NCI-H345 treated with DMSO at 0.1 percent for 48 hours (cell line): ENCODE data around the gene SLC16A9.

Source experiments
- DNase-seq: peaks from one replicate; lab custom pipeline; 2025; ENCODE audit not compliant: unreplicated experiment; lab: John Stamatoyannopoulos, UW

The SLC16A9 gene

GRCh38 chr10:59719374-59719773 lies 9.7 kb upstream of the SLC16A9 start:
- DNase-seq: no peak

GRCh38 chr10:59718257-59718656 lies 8.6 kb upstream of the SLC16A9 start:
- no peak for DNase-seq

GRCh38 chr10:59713196-59713821 lies 3.7 kb upstream of the SLC16A9 start:
- no peak for DNase-seq

GRCh38 chr10:59711871-59712494 lies 2.3 kb upstream of the SLC16A9 start:
- DNase-seq: no peak

- DNase-seq: peak; percentile 5
Measured at GRCh38 chr10:59708816-59709394, 745 bp downstream of the SLC16A9 start.

GRCh38 chr10:59706851-59707797 lies 2.5 kb downstream of the SLC16A9 start:
- DNase-seq: no peak

- DNase-seq: no peak
Measured at GRCh38 chr10:59705931-59706330, 3.7 kb downstream of the SLC16A9 start.

- no peak for DNase-seq
Measured at GRCh38 chr10:59704630-59705029, 5.0 kb downstream of the SLC16A9 start.

- no peak for DNase-seq
Measured at GRCh38 chr10:59702347-59702746, 7.3 kb downstream of the SLC16A9 start.

GRCh38 chr10:59700709-59701108 lies 8.9 kb downstream of the SLC16A9 start:
- DNase-seq: no peak

- no peak for DNase-seq
Measured at GRCh38 chr10:59698326-59698725, 11.3 kb downstream of the SLC16A9 start.

GRCh38 chr10:59695637-59696036 lies 14.0 kb downstream of the SLC16A9 start:
- DNase-seq: no peak

- DNase-seq: no peak
Measured at GRCh38 chr10:59694936-59695335, 14.7 kb downstream of the SLC16A9 start.

GRCh38 chr10:59692113-59692512 lies 17.5 kb downstream of the SLC16A9 start:
- no peak for DNase-seq

GRCh38 chr10:59688921-59689351 lies 20.7 kb downstream of the SLC16A9 start:
- DNase-seq: no peak

GRCh38 chr10:59687657-59688056 lies 22.0 kb downstream of the SLC16A9 start:
- DNase-seq: no peak

GRCh38 chr10:59684006-59684405 lies 25.6 kb downstream of the SLC16A9 start:
- no peak for DNase-seq

- DNase-seq: no peak
Measured at GRCh38 chr10:59682986-59683937, 26.4 kb downstream of the SLC16A9 start.

GRCh38 chr10:59680199-59680598 lies 29.5 kb downstream of the SLC16A9 start:
- no peak for DNase-seq

- no peak for DNase-seq
Measured at GRCh38 chr10:59678884-59679301, 30.8 kb downstream of the SLC16A9 start.
